ENCODE results near the gene SIPA1L3. TPM values are rescaled to one million over a fixed set of nuclear protein-coding genes. Genes with fewer than 3 reads are reported as not detected.

SIPA1L3 gene
- total and polyA plus RNA-seq, 2 experiments from 2014 or later = 15.7 to 54.1 TPM

DNA sequence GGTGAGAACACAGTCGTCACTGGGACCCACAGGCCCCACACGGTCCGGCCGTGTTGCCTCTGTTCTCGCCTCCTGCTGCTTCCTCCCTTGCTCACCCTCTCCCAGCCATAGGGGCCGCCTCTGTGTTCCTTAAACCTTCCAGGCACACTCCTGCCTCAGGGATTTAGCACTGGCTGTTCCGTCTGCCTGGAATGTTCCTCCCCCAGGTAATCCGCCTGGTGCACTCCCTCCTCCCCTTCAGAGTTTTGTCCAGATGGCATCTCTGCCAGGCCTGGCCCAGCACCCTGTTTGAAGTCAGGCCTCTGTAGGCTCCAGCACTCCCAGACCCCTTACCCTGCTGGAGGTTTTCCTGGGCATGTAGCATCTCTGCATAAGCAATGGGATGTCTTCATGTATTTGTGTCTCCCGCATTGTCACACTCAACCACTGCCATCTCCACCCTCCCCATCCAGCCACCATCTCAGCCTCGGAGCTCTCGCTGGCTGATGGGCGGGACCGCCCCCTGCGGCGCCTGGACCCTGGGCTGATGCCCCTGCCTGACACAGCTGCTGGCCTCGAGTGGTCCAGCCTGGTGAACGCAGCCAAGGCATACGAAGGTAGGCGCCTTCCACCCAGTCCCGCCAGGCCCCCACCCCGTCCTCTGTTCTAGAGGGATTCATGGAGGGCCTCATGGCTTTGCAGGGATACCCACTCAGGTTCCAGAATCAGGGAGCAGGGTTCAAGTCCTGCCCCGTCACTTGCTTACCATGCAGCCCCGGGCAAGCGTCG is 291.1 kb downstream of the SIPA1L3 start:
- no peaks in the 10 kb centered on the region for H3K79me2 ChIP-seq (replicated peaks; ENCODE audit: insufficient read depth)
- Mint-ChIP-seq H3K9me3 (no peaks in the 10 kb centered on the region), H3K36me3 (ENCODE audit: low read depth) (peaks cover 20% of the 10 kb centered on the region), H3K4me3 (no peak overlapping the region), H3K27ac (no peak overlapping the region), H3K4me1 (peaks cover 2% of the 10 kb centered on the region; the same call in 1 of the 3 replicates), H3K27me3 (ENCODE audit: insufficient read depth, low read depth, poor library complexity) (peaks cover 11% of the 10 kb centered on the region)
- H3K4me2 ChIP-seq = no peak overlapping the region
- H3K36me3 ChIP-seq (ENCODE audit: insufficient read depth) = no peaks in the 10 kb centered on the region
- H3K27ac ChIP-seq (ENCODE audit: low read depth) = no peak overlapping the region
- H3K4me3 ChIP-seq = no peak overlapping the region
- no peaks in the 10 kb centered on the region; the same call in 1 of the 2 replicates for H3F3A ChIP-seq (replicated peaks; ENCODE audit: low read depth)
- no peak overlapping the region for H2AFZ ChIP-seq
- H4K20me1 ChIP-seq (replicated peaks; ENCODE audit: insufficient read depth) = no peaks in the 10 kb centered on the region
- no peaks in the 10 kb centered on the region for H3K27me3 ChIP-seq (ENCODE audit: insufficient read depth)
- ATAC-seq (peak; percentile 23; the same call in 2 of the 3 replicates), DNase-seq (ENCODE audit: low spot score) (no peak)
- TF ChIP-seq STAT1 (IDR thresholded peaks at IDR 0.05; ENCODE audit: unreplicated experiment) = no peak
- TF ChIP-seq POLR2AphosphoS5 (IDR thresholded peaks at IDR 0.05; ENCODE audit: low read depth) = no peak
- no peak for TF ChIP-seq EZH2phosphoT487 (IDR thresholded peaks at IDR 0.05; ENCODE audit: unreplicated experiment)
- TF ChIP-seq, protein P1, sequence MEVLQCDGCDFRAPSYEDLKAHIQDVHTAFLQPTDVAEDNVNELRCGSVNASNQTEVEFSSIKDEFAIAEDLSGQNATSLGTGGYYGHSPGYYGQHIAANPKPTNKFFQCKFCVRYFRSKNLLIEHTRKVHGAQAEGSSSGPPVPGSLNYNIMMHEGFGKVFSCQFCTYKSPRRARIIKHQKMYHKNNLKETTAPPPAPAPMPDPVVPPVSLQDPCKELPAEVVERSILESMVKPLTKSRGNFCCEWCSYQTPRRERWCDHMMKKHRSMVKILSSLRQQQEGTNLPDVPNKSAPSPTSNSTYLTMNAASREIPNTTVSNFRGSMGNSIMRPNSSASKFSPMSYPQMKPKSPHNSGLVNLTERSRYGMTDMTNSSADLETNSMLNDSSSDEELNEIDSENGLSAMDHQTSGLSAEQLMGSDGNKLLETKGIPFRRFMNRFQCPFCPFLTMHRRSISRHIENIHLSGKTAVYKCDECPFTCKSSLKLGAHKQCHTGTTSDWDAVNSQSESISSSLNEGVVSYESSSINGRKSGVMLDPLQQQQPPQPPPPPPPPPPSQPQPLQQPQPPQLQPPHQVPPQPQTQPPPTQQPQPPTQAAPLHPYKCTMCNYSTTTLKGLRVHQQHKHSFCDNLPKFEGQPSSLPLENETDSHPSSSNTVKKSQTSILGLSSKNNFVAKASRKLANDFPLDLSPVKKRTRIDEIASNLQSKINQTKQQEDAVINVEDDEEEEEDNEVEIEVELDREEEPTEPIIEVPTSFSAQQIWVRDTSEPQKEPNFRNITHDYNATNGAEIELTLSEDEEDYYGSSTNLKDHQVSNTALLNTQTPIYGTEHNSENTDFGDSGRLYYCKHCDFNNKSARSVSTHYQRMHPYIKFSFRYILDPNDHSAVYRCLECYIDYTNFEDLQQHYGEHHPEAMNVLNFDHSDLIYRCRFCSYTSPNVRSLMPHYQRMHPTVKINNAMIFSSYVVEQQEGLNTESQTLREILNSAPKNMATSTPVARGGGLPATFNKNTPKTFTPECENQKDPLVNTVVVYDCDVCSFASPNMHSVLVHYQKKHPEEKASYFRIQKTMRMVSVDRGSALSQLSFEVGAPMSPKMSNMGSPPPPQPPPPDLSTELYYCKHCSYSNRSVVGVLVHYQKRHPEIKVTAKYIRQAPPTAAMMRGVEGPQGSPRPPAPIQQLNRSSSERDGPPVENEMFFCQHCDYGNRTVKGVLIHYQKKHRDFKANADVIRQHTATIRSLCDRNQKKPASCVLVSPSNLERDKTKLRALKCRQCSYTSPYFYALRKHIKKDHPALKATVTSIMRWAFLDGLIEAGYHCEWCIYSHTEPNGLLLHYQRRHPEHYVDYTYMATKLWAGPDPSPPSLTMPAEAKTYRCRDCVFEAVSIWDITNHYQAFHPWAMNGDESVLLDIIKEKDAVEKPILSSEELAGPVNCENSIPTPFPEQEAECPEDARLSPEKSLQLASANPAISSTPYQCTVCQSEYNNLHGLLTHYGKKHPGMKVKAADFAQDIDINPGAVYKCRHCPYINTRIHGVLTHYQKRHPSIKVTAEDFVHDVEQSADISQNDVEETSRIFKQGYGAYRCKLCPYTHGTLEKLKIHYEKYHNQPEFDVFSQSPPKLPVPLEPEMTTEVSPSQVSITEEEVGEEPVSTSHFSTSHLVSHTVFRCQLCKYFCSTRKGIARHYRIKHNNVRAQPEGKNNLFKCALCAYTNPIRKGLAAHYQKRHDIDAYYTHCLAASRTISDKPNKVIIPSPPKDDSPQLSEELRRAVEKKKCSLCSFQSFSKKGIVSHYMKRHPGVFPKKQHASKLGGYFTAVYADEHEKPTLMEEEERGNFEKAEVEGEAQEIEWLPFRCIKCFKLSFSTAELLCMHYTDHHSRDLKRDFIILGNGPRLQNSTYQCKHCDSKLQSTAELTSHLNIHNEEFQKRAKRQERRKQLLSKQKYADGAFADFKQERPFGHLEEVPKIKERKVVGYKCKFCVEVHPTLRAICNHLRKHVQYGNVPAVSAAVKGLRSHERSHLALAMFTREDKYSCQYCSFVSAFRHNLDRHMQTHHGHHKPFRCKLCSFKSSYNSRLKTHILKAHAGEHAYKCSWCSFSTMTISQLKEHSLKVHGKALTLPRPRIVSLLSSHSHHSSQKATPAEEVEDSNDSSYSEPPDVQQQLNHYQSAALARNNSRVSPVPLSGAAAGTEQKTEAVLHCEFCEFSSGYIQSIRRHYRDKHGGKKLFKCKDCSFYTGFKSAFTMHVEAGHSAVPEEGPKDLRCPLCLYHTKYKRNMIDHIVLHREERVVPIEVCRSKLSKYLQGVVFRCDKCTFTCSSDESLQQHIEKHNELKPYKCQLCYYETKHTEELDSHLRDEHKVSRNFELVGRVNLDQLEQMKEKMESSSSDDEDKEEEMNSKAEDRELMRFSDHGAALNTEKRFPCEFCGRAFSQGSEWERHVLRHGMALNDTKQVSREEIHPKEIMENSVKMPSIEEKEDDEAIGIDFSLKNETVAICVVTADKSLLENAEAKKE (CRISPR knock-in tag; IDR thresholded peaks at IDR 0.05) = no peak
- TF ChIP-seq CREB1 (CRISPR knock-in tag; IDR thresholded peaks at IDR 0.05; ENCODE audit: low read depth) = no peak
- TF ChIP-seq, protein P2, sequence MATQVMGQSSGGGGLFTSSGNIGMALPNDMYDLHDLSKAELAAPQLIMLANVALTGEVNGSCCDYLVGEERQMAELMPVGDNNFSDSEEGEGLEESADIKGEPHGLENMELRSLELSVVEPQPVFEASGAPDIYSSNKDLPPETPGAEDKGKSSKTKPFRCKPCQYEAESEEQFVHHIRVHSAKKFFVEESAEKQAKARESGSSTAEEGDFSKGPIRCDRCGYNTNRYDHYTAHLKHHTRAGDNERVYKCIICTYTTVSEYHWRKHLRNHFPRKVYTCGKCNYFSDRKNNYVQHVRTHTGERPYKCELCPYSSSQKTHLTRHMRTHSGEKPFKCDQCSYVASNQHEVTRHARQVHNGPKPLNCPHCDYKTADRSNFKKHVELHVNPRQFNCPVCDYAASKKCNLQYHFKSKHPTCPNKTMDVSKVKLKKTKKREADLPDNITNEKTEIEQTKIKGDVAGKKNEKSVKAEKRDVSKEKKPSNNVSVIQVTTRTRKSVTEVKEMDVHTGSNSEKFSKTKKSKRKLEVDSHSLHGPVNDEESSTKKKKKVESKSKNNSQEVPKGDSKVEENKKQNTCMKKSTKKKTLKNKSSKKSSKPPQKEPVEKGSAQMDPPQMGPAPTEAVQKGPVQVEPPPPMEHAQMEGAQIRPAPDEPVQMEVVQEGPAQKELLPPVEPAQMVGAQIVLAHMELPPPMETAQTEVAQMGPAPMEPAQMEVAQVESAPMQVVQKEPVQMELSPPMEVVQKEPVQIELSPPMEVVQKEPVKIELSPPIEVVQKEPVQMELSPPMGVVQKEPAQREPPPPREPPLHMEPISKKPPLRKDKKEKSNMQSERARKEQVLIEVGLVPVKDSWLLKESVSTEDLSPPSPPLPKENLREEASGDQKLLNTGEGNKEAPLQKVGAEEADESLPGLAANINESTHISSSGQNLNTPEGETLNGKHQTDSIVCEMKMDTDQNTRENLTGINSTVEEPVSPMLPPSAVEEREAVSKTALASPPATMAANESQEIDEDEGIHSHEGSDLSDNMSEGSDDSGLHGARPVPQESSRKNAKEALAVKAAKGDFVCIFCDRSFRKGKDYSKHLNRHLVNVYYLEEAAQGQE (IDR thresholded peaks at IDR 0.05; ENCODE audit: unreplicated experiment) = no peak
- no peak for TF ChIP-seq ZNF331 (CRISPR knock-in tag; IDR thresholded peaks at IDR 0.05; ENCODE audit: low read depth)
- TF ChIP-seq, protein P3, sequence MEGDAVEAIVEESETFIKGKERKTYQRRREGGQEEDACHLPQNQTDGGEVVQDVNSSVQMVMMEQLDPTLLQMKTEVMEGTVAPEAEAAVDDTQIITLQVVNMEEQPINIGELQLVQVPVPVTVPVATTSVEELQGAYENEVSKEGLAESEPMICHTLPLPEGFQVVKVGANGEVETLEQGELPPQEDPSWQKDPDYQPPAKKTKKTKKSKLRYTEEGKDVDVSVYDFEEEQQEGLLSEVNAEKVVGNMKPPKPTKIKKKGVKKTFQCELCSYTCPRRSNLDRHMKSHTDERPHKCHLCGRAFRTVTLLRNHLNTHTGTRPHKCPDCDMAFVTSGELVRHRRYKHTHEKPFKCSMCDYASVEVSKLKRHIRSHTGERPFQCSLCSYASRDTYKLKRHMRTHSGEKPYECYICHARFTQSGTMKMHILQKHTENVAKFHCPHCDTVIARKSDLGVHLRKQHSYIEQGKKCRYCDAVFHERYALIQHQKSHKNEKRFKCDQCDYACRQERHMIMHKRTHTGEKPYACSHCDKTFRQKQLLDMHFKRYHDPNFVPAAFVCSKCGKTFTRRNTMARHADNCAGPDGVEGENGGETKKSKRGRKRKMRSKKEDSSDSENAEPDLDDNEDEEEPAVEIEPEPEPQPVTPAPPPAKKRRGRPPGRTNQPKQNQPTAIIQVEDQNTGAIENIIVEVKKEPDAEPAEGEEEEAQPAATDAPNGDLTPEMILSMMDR (conservative IDR thresholded peaks at IDR 0.05; ENCODE audit: low read depth in 2 of 2) = no peak
- no peak for TF ChIP-seq EZH2 (IDR thresholded peaks at IDR 0.05; ENCODE audit: low read depth, unreplicated experiment)
- no peaks in the 10 kb centered on the region for H3K4me1 ChIP-seq (ENCODE audit: insufficient read depth)
- no peaks in the 10 kb centered on the region for H3K9me2 ChIP-seq (ENCODE audit: insufficient read depth)

Data from GM23338 (cell line).